ENCODE measurements around the gene DPH3. TPM values are rescaled to one million over a fixed set of nuclear protein-coding genes. Genes with fewer than 3 reads are reported as not detected.
"Not testable (repeated sequence)": the region's sequence is repeated elsewhere in the genome, so short reads cannot be mapped to it uniquely, and the experiment has no call there.

The DPH3 gene
- total and polyA plus RNA-seq, 2 of the 8 experiments (the other 6 are each of a cell fraction or from before 2014, with no cell fraction given), result 9.8 to 40.1 TPM

DNA sequence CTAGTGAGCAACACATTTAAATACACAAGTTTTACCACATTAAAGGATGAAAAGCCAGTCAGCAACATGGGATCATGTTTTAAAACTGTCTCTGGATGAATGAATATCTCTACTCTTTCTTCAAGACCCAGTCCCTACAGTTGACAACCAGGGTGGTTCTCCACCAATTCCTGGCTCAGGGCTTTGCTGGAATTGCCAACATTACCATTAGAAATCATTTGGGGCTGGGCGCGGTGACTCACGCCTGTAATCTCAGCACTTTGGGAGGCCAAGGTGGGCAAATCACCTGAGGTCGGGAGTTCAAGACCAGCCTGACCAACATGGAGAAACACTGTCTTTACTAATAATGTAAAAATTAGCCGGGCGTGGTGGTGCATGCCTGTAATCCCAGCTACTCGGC is 45.7 kb upstream of the DPH3 start:
- not testable (repeated sequence) for H3K23me2 ChIP-seq (ENCODE audit: low read depth, low read length)

More for the DNA sequence above, 45.7 kb upstream of the DPH3 start:
- H4K91ac ChIP-seq (replicated peaks; ENCODE audit: insufficient read length, low read length); H3K79me1 ChIP-seq (ENCODE audit: low read depth, low read length); H2AK5ac ChIP-seq (ENCODE audit: low read depth, low read length); H3K18ac ChIP-seq (ENCODE audit: extremely low read depth, low read length); H3K4me1 ChIP-seq (replicated peaks in 1 of 4; ENCODE audit: control insufficient read depth in 3 of 4, insufficient read depth in 4 of 4, low read length in 3 of 4); H4K8ac ChIP-seq (ENCODE audit: extremely low read depth, insufficient read depth, low read length); H2BK12ac ChIP-seq (ENCODE audit: low read depth, low read length); H3K56ac ChIP-seq (replicated peaks; ENCODE audit: insufficient read length, low read depth, low read length); H2BK120ac ChIP-seq (replicated peaks; ENCODE audit: low read depth, low read length); POLR2A ChIA-PET (ENCODE audit: partially characterized antibody); H4K5ac ChIP-seq (ENCODE audit: insufficient read length, low read depth, low read length); H3K79me2 ChIP-seq (ENCODE audit: control insufficient read depth in 1 of 2, insufficient read depth in 2 of 2, low read length in 2 of 2); H3K36me3 ChIP-seq (ENCODE audit: control insufficient read depth in 2 of 4, insufficient read depth in 4 of 4, low read length in 3 of 4); H4K20me1 ChIP-seq (replicated peaks in 1 of 2; ENCODE audit: control insufficient read depth in 1 of 2, insufficient read depth in 2 of 2, low read length in 2 of 2); DNase-seq (ENCODE audit: low read depth in 1 of 2, low spot score in 2 of 2); H3K23ac ChIP-seq (ENCODE audit: insufficient read length); H2BK15ac ChIP-seq (ENCODE audit: low read length); H2AFZ ChIP-seq (ENCODE audit: low read length); H3K9me3 ChIP-seq (ENCODE audit: insufficient read depth in 2 of 2, low read depth in 1 of 2, low read length in 1 of 2); H3K4me3 ChIP-seq (ENCODE audit: extremely low read depth in 1 of 4, insufficient read depth in 2 of 4, low read depth in 3 of 4, low read length in 4 of 4); H3K14ac ChIP-seq (ENCODE audit: insufficient read length); H3K27ac ChIP-seq (ENCODE audit: low read depth, low read length); H3K9ac ChIP-seq (replicated peaks in 1 of 4; ENCODE audit: extremely low read depth in 1 of 4, low read depth in 3 of 4, low read length in 3 of 4); FAIRE-seq; H3K4ac ChIP-seq (replicated peaks; ENCODE audit: insufficient read length, low read depth, low read length); H2BK20ac ChIP-seq (ENCODE audit: low read length); H3K4me2 ChIP-seq (ENCODE audit: insufficient read depth in 1 of 2, low read depth in 2 of 2, low read length in 2 of 2); H2BK5ac ChIP-seq (ENCODE audit: low read depth, low read length); H3K27me3 ChIP-seq (replicated peaks in 1 of 4; ENCODE audit: control insufficient read depth in 3 of 4, extremely low read depth in 1 of 4, insufficient read depth in 3 of 4, low read length in 3 of 4): not testable (repeated sequence)
- CTCF ChIA-PET (ENCODE audit: partially characterized antibody), result interaction anchor here (0.6 kb wide), 1 partner anchor 233 kb away, joined by 3 read pairs; no protein-coding TSS in a partner anchor
- WGBS, 2 experiments (ENCODE audit: extremely low coverage in 1 of 2, insufficient coverage in 1 of 2, insufficient read length in 1 of 2, insufficient replicate concordance in 2 of 2, low coverage in 1 of 2, low lambda C conversion rate in 2 of 2, missing lambda C conversion rate in 1 of 2), result 94% methylated on average over 7 of the region's 7 CpGs; no CpG with 5 or more reads in 1 of the 2 experiments
